HK-2 (cell line): ENCODE results near the gene BACH2.
"Not testable (repeated sequence)": the region's sequence is repeated elsewhere in the genome, so short reads cannot be mapped to it uniquely, and the experiment has no call there.

ENCODE experiments used
- DNase-seq: peaks from one replicate; pipeline ENCODE4 v3.0.0-alpha.2; 2018; ENCODE audit not compliant: unreplicated experiment

BACH2 gene

DNA sequence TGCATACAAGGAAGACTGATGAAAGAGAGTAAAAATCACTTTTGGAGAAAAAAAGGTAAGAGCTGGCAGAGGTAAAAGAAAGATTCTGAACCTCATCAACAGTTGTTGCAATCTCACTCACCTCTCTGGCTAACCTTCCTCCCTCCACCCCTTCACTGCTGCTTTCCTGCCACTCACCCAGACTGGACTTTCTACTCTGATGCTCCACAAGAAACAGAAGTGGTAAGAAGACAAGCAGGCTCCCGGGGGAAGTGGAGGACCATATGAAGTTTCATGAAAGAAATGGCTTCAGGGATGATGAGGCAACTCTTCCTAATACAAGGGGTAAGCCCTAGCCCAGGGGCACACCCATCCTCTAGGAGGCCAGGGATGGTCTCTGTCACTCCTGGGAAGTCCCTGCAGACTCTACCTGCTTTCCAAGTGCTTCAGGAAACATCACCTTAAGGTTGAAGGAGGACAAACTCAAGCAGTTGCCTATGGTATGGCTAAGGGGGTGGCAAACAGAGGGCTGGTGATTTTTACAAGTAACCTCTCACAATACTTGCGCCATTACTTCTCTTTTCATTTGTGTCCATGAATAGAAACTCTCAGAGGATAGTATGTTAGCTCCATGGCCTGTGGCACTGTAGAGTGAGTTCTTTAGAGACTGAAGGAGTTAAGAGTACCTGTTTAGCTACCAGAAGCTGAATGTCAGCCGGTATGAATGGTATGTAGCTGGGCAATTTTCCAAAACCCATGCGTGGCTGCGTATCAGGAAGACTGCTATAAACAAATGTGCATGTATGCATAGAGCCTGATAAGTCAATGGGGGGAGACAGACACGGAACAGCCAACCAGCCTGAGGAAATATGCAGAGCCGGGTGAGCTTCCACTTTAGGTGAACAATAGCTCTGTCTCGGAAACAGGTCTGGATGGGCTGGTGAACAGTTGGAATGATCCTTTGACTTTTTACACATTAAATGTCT, 112.0 kb downstream of the BACH2 start:
- peak; percentile 9 for DNase-seq

DNA sequence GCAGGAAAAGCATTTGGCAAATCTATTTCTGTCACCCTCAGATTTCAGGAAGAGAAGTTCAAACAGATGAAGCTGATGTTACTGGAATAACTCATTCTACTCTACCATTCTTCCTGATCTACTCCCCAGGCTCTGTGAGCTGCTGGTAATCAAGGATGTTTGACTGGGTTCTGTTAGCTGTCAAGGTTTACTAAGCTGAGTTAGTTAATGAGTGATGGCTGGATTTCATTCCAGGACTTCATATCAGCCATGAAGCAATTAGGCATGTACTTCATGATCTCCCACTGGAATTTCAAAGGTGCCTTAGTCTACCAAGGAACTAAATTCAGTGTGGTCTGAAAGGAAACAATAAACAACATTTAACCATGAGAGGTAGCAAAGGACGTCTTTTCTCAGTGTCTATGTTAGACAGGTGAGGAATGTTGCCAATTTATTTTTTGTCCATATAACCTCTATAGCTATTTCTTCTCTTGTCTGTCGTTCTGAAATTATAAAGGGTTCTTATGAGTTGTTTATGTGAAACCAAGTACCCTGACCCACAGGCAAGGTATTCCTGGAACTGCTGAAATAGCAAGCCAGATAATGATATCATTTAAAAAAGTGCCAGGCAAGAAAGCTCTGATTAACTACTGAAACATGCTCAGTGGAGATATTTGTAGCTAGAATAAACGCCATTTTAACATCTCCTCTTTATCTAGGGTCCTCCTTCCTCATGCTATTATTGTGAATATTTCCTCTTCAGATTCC, 112.9 kb downstream of the BACH2 start:
- DNase-seq = no peak

DNA sequence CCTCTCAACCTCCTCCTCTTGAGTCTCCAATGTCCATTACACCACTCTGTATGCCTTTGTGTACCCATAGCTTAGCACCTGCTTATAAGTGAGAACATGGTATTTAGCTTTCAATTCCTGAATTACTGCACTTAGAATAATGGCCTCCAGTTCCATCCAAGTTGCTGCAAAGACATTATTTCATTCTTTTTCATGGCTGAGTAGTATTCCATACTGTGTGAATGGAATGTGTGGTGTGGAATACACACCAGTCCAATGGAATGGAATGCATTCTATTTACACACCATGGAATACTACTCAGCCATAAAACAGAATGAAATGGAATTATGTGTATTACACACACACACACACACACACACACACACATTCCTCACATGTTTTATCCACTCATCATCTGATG, 116.1 kb downstream of the BACH2 start:
- no peak for DNase-seq

DNA sequence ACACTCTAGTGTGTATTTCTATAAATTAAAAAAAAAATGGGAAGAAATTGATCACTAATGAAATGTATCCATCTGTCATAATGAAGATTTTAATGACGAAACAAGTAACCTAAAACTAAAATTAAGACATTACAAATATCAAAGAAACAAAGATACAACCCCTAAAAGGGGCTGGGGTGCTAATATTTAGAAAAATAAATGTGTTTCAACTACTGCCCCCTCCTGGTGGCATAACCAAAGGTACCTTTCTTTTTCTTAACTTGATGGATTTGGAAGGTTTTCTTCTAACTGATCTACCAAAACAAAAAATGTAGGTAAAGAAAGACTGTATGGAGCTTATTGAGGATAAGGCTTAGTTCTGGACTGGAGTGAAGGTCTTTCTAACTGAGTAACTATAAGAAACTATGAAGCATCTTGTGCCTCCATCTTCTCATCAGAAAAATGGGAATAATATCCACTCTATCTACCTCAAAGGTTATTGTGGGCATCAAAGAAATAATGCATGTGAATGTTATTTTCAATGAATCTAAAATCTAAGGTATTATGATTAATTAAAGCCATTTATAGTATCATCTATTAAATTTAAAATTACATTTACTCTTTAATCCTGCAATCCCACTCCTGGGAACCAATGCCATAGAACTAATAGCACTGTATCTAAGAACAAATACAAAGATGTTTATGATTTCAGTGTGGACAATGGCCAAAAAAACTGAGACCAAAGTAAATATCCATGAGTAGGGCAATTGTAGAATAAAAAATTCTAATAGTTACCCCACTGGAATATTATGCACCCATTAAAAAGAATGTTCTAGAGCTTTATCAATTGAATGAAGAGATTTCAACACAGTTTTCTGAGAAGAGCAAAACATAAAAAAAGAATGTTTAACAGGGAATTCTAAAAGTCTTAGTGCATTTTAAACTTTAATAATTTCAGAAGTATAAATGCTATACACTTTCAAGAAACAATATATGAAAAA, 117.2 kb downstream of the BACH2 start:
- no peak for DNase-seq

DNA sequence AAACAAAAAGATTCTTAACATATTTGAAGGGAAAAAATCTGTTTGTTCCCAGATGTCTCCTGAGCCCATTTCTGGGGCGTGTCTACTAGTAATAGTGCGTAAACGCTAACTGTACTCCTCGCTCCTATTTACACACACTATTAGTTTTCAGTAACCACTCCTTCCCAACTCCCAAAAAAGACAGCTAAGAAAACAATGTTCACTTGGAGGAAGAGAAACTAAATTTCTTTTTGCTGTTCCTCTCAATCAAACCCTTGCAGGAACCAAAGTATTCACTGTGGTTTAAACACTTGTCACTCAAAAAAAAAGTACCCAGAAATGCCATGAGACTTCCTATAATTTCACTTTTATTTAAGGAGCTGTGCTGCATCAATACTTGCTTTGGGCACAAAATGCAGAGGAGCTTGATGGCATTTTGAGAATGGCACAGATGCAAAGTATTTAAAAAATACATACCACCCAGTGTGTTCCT, 118.2 kb downstream of the BACH2 start:
- no peak for DNase-seq

DNA sequence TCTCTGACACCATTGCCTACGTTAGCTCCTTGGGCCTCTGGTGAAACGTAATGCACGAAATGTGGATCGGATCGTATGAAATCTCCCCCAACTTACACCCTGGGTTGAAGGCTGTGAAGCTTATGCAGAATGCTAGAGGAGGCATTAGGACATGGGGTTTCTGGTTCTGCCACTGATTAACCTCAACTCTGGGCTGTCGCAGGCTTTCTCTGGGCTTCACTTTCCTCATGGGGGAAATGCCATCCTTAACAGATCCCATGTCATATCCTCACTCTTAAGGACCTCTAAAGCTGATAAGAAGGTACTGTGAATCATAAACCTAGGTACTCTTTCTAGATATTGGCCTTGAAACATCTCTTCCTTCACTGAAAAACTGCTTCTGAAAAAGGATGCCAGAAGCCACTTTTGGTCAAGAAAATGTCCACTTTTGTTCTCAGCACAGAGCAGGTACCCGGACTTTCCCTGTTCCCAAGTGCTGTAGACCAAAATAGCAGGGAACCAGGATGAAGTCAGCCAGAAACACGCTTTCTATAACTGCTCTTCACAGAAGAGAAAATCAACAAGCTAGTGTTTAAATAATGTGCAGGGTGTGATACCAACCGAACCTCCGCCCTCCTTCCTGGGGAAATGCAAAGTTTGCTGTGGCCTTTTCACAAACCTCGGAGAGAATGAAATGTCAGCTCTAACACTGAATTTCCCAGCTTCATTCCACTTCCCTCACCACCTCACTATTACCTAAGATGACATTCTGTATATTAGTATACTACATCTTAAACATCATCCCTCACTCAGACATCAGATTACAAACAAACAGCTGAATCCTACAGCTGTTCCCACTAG, 118.9 kb downstream of the BACH2 start:
- DNase-seq = no peak

- no peak for DNase-seq
Observed at GRCh38 chr6:90175627-90176538, 120.8 kb downstream of the BACH2 start.

DNA sequence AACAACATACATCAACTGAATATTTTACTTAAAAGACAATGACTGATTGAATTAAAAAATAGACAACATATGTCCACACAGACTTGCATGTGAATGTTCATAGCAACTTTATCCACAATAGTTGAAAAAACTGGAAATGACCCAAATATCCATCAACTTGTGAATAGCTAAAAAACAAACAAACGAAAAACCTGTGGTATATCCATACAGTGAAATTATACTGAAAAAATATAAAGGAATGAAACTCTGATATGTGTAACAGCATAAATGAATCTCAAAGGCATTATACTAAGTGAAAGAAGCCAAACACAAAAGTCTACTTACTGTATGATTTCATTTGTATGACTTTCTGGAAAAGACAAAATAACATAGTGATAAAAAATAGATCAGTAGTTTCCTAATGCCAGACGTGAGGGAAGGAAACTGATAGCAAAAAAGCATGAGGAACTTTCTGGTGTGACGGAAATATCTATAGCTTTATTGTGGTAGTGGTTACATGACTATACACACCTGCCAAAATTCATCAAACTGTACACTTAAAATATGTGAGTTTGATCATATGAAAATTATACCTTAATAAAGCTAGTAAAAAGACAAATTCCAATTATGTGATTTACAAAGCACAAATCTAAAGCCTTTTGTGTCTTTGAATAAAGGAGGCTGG, 123.2 kb downstream of the BACH2 start:
- no peak for DNase-seq

- no peak for DNase-seq
Observed at GRCh38 chr6:90170601-90171000, 126.0 kb downstream of the BACH2 start.

GRCh38 chr6:90169374-90169773, 127.3 kb downstream of the BACH2 start:
- DNase-seq = no peak

DNA sequence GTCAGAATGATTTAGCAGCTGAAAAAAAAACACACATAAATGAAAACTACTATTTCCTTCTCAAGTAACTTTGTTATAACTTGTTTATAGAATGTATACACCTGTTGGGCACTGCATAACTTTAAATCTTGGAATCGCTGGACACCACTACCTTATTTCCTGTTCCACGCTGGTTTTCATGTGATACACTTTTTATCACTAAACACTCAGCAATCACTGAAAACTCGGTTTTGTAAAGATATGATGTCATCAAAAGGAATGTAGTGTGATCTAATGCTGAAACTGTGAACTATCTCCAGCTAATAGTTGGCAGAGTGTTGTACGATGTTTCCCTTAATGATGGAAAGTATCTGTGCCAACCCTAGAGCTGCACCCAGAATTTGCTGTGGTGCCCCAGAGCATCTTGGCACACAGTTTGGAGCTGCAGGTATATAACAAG, 127.9 kb downstream of the BACH2 start:
- DNase-seq = no peak

- no peak for DNase-seq
Observed at GRCh38 chr6:90167514-90168379, 128.9 kb downstream of the BACH2 start.

GRCh38 chr6:90166155-90166924, 130.3 kb downstream of the BACH2 start:
- DNase-seq = not testable (repeated sequence)

DNA sequence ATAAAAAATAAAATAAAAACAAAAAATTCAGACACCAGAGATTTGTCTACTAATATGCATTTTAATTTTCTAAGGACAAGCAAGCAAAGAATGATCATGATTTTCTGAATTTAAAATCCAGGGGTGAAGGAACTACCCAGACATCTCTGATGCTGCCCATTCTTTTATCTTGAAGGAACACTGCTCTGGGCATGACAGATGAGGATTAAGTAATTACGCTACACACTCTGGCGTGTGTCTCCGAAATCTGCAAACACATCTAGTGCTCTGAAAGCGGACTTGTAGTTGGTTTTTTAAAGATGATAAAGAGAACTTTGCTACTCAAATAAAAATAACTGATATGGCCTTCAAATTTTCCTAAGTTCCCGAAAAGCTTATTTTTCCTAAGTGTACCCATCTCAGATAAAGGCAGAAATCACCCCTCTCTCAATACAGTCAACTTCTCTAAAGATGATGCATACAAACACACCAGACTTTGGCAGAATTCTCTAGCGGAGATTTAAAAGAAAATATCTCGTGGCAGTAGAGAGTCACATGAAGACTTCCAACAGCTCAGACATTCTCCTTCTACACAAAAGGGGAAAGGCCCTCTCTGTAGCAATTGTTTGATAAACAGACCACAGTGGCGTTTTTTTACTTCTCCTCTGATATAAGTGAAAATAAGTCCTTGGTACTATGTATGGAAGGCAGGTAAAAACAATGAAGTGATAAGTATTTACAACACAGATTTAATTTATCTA, 133.8 kb downstream of the BACH2 start:
- no peak for DNase-seq

- DNase-seq = no peak
Observed at GRCh38 chr6:90160013-90160412, 136.6 kb downstream of the BACH2 start.

- DNase-seq = no peak
Observed at GRCh38 chr6:90159452-90159851, 137.2 kb downstream of the BACH2 start.
